Choroid plexus epithelial cell (primary cell): Measurements from ENCODE around the gene NEK6.

Experiments used
- DNase-seq: peaks from one replicate; pipeline ENCODE4 v3.0.0-alpha.2; 2010; ENCODE audit warnings: low read depth
- H3K4me3 ChIP-seq: 2 replicates; pipeline ENCODE4 v1.5.1; 2011; ENCODE audit warnings: low read depth, mild to moderate bottlenecking, control low read depth, low read length, moderate library complexity
- TF ChIP-seq, protein P1 (sequence below): conservative IDR thresholded peaks from 2 replicates; pipeline ENCODE4 v1.5.1; 2011; ENCODE audit warnings: low read depth, mild to moderate bottlenecking, control low read depth, inconsistent platforms, low read length, moderate library complexity

The NEK6 gene

DNA sequence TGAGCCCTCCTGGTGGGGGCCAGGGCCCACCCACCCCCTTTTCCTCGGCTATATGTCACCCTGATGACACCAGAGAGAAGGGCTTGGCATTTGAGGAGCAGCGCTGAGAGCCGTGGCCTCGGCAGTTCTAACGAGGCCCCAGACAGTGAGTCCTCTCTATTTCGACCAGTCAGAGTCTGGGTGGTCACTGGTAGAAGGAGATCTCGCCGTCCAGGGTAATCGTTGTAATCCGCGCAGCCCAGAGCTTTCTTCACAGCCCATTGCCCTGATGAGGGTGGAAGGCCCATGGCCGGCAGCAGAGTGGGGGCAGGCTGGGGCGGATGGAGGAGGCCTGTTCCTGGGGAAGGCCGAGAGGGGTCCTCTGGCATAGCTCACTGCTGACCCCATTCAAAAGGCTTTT, 87.3 kb downstream of the NEK6 start:
- DNase-seq = no peak
- TF ChIP-seq, protein P1, sequence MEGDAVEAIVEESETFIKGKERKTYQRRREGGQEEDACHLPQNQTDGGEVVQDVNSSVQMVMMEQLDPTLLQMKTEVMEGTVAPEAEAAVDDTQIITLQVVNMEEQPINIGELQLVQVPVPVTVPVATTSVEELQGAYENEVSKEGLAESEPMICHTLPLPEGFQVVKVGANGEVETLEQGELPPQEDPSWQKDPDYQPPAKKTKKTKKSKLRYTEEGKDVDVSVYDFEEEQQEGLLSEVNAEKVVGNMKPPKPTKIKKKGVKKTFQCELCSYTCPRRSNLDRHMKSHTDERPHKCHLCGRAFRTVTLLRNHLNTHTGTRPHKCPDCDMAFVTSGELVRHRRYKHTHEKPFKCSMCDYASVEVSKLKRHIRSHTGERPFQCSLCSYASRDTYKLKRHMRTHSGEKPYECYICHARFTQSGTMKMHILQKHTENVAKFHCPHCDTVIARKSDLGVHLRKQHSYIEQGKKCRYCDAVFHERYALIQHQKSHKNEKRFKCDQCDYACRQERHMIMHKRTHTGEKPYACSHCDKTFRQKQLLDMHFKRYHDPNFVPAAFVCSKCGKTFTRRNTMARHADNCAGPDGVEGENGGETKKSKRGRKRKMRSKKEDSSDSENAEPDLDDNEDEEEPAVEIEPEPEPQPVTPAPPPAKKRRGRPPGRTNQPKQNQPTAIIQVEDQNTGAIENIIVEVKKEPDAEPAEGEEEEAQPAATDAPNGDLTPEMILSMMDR = no peak
- H3K4me3 ChIP-seq = no peak overlapping the region

DNA sequence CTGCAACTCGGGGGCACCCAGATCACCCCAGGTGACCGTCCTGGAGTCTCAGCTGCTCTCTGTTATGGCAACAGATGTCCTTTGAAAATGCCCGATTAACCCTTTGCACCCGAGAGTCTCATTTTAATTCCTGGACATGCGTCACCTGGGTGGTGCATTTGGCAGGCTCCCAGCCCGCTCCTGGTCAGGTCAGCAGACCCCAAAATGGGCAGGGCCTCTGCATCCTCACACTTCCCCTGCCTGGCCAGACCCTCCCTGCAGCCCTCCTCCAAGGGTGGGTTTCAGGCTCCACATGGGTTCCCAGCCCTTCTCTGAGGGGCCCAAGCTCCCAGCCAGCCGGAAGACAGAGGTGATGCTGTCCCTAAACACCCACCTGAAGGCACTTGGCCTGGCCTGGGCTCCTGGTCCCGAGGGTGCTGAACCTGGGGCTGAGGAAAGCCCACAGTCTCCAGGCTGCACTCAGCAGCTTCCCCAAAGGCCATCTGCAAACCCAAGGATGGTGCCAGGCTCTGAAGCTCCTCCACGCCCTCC, 88.1 kb downstream of the NEK6 start:
- no peak overlapping the region for H3K4me3 ChIP-seq
- DNase-seq = no peak
- TF ChIP-seq, protein P1 = no peak

DNA sequence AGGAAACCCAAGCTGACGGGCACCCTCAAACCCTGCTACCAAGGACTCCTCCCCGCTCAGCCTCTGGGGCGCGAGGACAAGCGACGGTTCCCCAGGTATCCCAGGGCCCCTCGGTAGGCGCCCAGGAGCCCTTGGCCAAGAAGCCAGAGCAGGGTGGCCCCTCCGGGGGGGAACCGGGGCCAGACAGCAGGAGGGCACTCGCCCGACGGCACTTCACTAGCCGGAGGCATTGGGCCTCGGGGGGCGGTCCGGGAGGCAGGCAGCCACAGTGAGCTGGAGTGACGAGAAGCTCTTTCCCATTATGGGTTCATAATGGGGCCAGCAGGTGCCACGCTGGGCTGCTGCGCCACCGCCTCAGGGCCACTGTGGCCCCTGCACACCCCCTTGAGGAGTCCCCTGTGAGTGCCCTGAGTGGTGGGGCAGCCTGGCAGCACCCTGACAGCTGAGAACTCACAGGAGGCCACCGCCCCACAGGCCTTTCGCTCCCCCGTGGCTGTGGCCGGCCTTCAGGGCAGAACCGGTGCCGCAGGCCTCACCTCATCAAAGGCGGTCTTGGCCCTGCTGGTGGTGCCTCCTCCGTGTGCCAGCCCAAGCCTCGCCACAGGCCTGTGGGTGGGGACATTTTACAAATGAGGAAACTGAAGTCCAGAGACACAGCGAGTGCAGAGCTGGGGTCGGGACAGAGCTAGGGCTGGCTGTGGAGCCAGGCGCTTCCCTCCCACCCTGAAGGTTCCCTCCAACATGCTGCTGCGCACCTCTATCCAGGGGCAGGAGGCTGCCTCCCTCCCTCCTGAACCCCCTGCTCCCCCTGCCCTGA, 88.8 kb downstream of the NEK6 start:
- H3K4me3 ChIP-seq = no peak overlapping the region
- TF ChIP-seq, protein P1 = no peak
- no peak for DNase-seq

DNA sequence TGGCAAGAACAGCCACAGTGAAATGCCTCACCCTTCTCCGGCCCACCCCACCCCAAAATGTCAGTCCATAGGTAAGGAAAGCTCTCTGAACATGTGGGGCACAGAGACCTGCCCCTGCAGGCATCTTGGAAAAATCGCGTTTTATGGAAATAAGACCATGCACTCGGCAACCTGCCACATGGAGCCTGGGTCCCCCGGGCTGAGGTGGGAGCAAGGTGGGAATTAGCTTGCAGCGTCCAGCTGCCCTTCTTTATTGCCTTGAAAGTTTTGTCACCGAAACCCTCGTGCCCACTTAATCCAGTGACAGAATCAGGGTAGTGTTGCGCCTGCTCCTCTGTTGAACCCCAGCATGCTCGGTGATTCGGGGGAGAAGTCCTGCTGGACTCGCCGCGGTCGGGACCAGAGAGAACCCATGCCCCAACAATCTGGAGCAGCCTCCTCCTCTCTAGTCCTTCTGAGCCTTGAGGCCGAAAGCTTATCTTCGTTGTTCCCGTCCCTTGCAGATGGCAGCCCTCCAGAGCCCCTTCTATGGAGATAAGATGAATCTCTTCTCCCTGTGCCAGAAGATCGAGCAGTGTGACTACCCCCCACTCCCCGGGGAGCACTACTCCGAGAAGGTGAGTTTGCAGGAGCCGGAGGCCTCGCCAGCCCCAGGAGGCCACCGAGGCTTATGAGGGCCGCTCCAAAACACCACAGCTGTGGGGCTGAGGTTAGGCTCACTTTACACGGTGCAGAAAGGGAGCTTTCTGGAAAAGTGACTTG, 89.6 kb downstream of the NEK6 start:
- no peak for DNase-seq
- no peak overlapping the region for H3K4me3 ChIP-seq
- TF ChIP-seq, protein P1 = no peak

DNA sequence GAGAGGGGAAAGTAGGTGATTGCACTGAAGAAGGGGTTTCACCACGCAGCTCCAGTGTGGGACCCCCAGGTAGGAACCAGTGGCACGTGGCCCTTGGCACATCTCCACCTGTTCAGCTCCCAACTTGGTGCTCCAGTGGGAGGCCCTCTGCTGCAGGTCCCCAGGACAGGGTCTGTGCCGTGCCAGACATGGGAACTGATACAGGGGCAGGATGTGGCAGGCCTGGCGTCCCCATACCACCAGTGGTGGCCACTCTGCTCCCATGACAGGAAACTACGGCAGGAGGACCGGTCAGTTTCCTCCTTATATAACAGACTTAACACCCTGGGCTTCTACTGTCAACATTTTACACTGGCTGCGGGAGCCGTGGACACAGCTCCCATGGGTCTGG, 90.2 kb downstream of the NEK6 start:
- no peak overlapping the region for H3K4me3 ChIP-seq
- no peak for DNase-seq
- TF ChIP-seq, protein P1 = no peak

DNA sequence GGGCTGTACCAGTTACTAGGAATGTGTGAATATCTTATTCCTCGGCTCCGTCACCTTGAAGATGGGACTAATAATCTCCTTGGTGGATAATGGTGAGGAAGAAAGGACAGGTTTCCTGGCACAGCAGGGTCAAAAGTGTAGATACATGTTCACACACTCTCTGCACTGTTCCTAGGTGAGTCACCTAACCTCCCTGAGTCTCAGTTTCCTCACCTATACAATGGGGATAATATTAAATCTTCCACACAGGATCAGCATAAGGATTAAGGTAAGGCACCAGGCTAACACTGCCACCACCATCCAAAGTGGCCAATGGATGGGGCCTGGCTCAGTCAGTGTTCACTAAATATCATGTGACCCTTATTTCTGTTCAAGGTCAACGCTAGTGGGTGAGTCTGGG, 90.6 kb downstream of the NEK6 start:
- TF ChIP-seq, protein P1 = no peak
- H3K4me3 ChIP-seq = no peak overlapping the region
- DNase-seq = no peak

DNA sequence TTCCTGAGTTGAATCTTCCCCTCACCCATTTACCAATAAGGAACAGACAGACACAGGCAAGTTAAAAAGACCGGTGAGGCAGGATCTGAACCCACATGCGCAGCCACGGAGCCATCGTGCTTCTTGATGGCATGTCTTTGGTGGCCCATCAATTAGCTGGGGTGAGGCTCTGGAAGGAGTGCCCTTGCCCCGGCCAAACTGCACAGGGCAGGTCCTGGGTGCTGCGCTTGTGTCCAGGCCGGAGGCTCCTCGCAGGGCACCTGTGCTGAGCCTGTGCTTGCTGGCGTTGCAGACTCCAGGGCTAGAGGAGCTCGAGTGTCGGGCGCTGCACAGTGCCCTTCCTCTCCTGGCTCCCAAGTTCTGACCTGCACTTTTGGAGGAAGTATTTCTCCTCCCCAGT, 91.1 kb downstream of the NEK6 start:
- no peak for DNase-seq
- no peak overlapping the region for H3K4me3 ChIP-seq
- TF ChIP-seq, protein P1 = no peak
